VCaP (cell line): Measurements from ENCODE around the gene RABL6.

Experiments
- H3K27ac ChIP-seq: fragments of 450-650 bp; 2 replicates; pipeline ENCODE4 v1.5.1; 2017
- CTCF ChIP-seq: fragments of 450-650 bp; conservative IDR thresholded peaks from 2 replicates; pipeline ENCODE4 v1.5.1; 2017; ENCODE audit warnings: mild to moderate bottlenecking, moderate library complexity

RABL6 gene

DNA sequence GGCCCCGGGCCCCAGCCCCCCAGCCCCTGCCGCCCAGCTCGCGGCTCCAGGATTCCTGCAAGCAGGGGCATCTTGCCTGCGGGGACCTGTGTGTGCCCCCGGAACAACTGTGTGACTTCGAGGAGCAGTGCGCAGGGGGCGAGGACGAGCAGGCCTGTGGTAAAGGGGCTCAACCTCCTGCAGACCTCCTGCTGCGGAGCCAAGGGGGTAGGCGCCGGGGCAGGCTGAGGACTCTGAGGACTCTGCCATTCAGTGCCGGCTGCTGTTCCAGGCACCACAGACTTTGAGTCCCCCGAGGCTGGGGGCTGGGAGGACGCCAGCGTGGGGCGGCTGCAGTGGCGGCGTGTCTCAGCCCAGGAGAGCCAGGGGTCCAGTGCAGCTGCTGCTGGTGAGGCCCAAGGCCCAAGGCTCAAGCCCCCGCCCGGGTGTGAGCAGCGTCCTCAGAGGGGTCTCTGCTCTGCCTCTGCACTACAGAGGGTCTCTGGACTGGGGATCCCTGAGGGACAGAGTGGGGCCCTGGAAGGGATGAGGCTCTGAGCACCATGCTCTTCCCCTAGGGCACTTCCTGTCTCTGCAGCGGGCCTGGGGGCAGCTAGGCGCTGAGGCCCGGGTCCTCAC lies 47.8 kb downstream of the RABL6 start:
- H3K27ac ChIP-seq = no peak overlapping the region
- TF ChIP-seq CTCF = no peak

- H3K27ac ChIP-seq = no peak overlapping the region
- TF ChIP-seq CTCF = no peak
These were observed 48.3 kb downstream of the RABL6 start for GRCh38 chr9:136856079-136856476.

GRCh38 chr9:136856541-136857141 lies 48.9 kb downstream of the RABL6 start:
- TF ChIP-seq CTCF = no peak
- no peak overlapping the region for H3K27ac ChIP-seq

DNA sequence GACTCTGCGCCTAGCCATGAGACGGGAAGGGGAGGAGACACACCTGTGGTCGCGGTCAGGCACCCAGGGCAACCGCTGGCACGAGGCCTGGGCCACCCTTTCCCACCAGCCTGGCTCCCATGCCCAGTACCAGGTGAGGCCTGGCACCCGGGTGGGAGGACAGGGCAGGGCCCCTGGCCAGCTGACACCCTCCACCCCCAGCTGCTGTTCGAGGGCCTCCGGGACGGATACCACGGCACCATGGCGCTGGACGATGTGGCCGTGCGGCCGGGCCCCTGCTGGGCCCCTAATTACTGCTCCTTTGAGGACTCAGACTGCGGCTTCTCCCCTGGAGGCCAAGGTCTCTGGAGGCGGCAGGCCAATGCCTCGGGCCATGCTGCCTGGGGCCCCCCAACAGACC lies 49.4 kb downstream of the RABL6 start:
- no peak for TF ChIP-seq CTCF
- peak overlapping the region; percentile 80; the same call in 1 of the 2 replicates for H3K27ac ChIP-seq

DNA sequence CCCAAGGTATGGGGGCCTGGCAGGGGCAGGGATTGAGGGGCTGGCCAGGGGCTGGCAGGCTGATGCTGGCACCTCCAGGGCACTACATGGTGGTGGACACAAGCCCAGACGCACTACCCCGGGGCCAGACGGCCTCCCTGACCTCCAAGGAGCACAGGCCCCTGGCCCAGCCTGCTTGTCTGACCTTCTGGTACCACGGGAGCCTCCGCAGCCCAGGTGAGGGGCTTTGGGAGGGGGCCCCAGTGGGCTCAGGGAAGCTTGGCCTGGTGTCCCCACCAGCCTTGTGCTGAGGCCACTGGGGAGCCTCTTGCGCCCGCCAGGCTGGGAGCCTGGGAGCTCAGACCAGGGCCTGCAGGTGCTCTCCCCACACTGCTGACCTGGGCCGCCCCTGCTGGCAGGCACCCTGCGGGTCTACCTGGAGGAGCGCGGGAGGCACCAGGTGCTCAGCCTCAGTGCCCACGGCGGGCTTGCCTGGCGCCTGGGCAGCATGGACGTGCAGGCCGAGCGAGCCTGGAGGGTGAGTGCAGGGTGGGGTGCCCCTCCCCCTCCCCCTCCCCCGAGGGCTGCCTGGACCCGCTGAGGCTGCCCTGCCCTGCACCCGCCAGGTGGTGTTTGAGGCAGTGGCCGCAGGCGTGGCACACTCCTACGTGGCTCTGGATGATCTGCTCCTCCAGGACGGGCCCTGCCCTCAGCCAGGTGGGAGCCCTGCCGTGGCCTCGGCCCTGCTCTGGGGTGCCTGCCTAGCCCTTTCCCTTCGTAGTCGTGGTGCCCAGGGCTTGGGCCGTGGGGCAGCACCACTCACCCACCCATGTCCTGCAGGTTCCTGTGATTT lies 50.0 kb downstream of the RABL6 start:
- H3K27ac ChIP-seq = peak overlapping the region; percentile 80
- no peak for TF ChIP-seq CTCF

GRCh38 chr9:136858452-136858843 lies 50.7 kb downstream of the RABL6 start:
- peak overlapping the region; percentile 80 for H3K27ac ChIP-seq
- no peak for TF ChIP-seq CTCF
